Measurements from ENCODE around the gene CYP19A1.

GRCh38 chr15:51327081-51327480, 11.3 kb downstream of the CYP19A1 start:
- TF ChIP-seq CTCF (IDR thresholded peaks at IDR 0.05 in 2 of 3, conservative IDR thresholded peaks at IDR 0.05 in 1 of 3; ENCODE audit: control insufficient read depth in 2 of 3, extremely low read depth in 1 of 3, insufficient read depth in 1 of 3, low read depth in 3 of 3, low read length in 3 of 3) (no peak), FOXK2 (IDR thresholded peaks at IDR 0.05) (no peak), POLR2AphosphoS5 (IDR thresholded peaks at IDR 0.05; ENCODE audit: low read length) (no peak), BHLHE40 (IDR thresholded peaks at IDR 0.05; ENCODE audit: borderline replicate concordance in 1 of 2, low read depth in 2 of 2, low read length in 1 of 2) (no peak), RB1 (IDR thresholded peaks at IDR 0.05; ENCODE audit: borderline replicate concordance) (no peak), NRF1 (conservative IDR thresholded peaks at IDR 0.05; ENCODE audit: low read depth, low read length) (no peak), ZBTB33 (IDR thresholded peaks at IDR 0.05) (no peak), CEBPB (IDR thresholded peaks at IDR 0.05; ENCODE audit: borderline replicate concordance in 1 of 2, low read depth in 2 of 2, low read length in 2 of 2) (no peak), ZBTB40 (IDR thresholded peaks at IDR 0.05; ENCODE audit: borderline replicate concordance) (no peak), MXI1 (IDR thresholded peaks at IDR 0.05; ENCODE audit: low read depth, low read length) (no peak)
